Upper lobe of left lung (tissue), 6 donors: ENCODE data around the gene IP6K3. TPM values are rescaled to one million over a fixed set of nuclear protein-coding genes. Genes with fewer than 3 reads are reported as not detected.

Experiments used
- ATAC-seq, 2 donors: fragments of 200-7000 bp; cut with Tn5 transposase; one replicate each; pipeline ENCODE4 v1.9.1; 2022; ENCODE audit warnings: mild to moderate bottlenecking in 2 of 2, moderate library complexity in 2 of 2; ENCODE audit not compliant: low FRiP score in 2 of 2
- DNase-seq, 2 donors: peaks; one replicate each; pipeline ENCODE4 v3.0.0-alpha.2; 2019 to 2020
- H3K27ac ChIP-seq, 4 donors: fragments of 200-600 bp; sonication (generic); one replicate each; pipeline ENCODE4 v1.5.1; 2016 to 2019
- H3K27me3 ChIP-seq, 4 donors: fragments of 200-600 bp; sonication (generic); one replicate each; pipeline ENCODE4 v1.5.1; 2017 to 2019
- H3K36me3 ChIP-seq, 4 donors: fragments of 200-600 bp; sonication (generic); one replicate each; pipeline ENCODE4 v1.5.1; 2016 to 2019
- H3K4me1 ChIP-seq, 4 donors: fragments of 200-600 bp; sonication (generic); one replicate each; pipeline ENCODE4 v1.5.1; 2018 to 2019
- H3K4me3 ChIP-seq, 4 donors: fragments of 200-600 bp; sonication (generic); one replicate each; pipeline ENCODE4 v1.5.1; 2017 to 2019; ENCODE audit warnings: mild to moderate bottlenecking in 2 of 4, moderate library complexity in 1 of 4
- H3K9me3 ChIP-seq, 4 donors: fragments of 200-600 bp; sonication (generic); one replicate each; pipeline ENCODE4 v1.5.1; 2018 to 2019
- CTCF ChIP-seq, 6 experiments: fragments of 450-650 bp in 4 of 6; fragments of 200-600 bp in 2 of 6; sonication (generic) in 2 of 6; IDR thresholded peaks; one replicate each; pipeline ENCODE4 v1.5.1; 2016 to 2019; ENCODE audit warnings: antibody characterized with exemption in 6 of 6
- EP300 ChIP-seq, 4 donors: sonication (generic); formaldehyde crosslinking; IDR thresholded peaks; one replicate each; pipeline ENCODE4 v1.5.1; 2017; ENCODE audit warnings: antibody characterized with exemption in 4 of 4, control low read depth in 2 of 4
- POLR2A ChIP-seq, 4 donors: fragments of 450-650 bp; IDR thresholded peaks; one replicate each; pipeline ENCODE4 v1.5.1; 2016 to 2017; ENCODE audit warnings: antibody characterized with exemption in 4 of 4, mild to moderate bottlenecking in 2 of 4
- POLR2AphosphoS5 ChIP-seq, 2 donors: sonication (generic); formaldehyde crosslinking; IDR thresholded peaks; one replicate each; pipeline ENCODE4 v1.5.1; 2017; ENCODE audit warnings: antibody characterized with exemption in 2 of 2
- WGBS, 2 donors: methylation state at CpG; one replicate each; pipeline ENCODE4 v1.1.5; 2017 to 2018; 5-methylcytosine and 5-hydroxymethylcytosine counted together
- total RNA-seq, 6 donors: library from RNA; depleted of rRNA in 4 of 6; stranded (reverse); fragments of >200 nt in 4 of 6; gene quantifications; one replicate each; pipeline versions ENCODE4 v1.1.0 to v1.2.1, GENCODE V29; 2016 to 2021
- donor health status: DM: no; HTN: no; CAD: no; lungs with moderate emphysema.
- donor health status: DM: no; HTN: yes; CAD: no; lungs with severe emphysema.

The IP6K3 gene
- total RNA-seq, 6 donors from 2014 or later: 1.9 to 11.5 (median 4.9) TPM

GRCh38 chr6:33686981-33687975 lies 59.4 kb downstream of the IP6K3 start:
- Histone ChIP-seq H3K36me3 (peaks cover 30 to 100% (median 95%) of the 10 kb centered on the region in 4 donors), H3K27ac (no peak overlapping the region), H3K27me3 (no peaks in the 10 kb centered on the region), H3K9me3 (no peaks in the 10 kb centered on the region), H3K4me3 (no peak overlapping the region), H3K4me1 (peaks cover 0 to 6% (median 1%) of the 10 kb centered on the region in 4 donors)
- DNase-seq (peak in 1 of 2 donors; percentile 60), ATAC-seq (no peak)
- 90 to 93% methylated on average over 15 to 22 of the region's 27 CpGs for WGBS, 2 donors
- TF ChIP-seq POLR2AphosphoS5 (IDR thresholded peaks at IDR 0.05) (no peak), CTCF (IDR thresholded peaks at IDR 0.05) (no peak), POLR2A (IDR thresholded peaks at IDR 0.05) (no peak), EP300 (IDR thresholded peaks at IDR 0.05) (no peak)

- DNase-seq (no peak), ATAC-seq (no peak)
- Histone ChIP-seq H3K9me3 (no peaks in the 10 kb centered on the region), H3K4me3 (no peak overlapping the region), H3K36me3 (peaks cover 30 to 100% (median 92%) of the 10 kb centered on the region in 4 donors), H3K27ac (no peak overlapping the region), H3K4me1 (no peaks in the 10 kb centered on the region), H3K27me3 (no peaks in the 10 kb centered on the region)
- TF ChIP-seq EP300 (IDR thresholded peaks at IDR 0.05): no peak
- TF ChIP-seq CTCF (IDR thresholded peaks at IDR 0.05): no peak
- no peak for TF ChIP-seq POLR2AphosphoS5 (IDR thresholded peaks at IDR 0.05)
- TF ChIP-seq POLR2A (IDR thresholded peaks at IDR 0.05): no peak
- 61 to 85% methylated on average over 3 to 6 of the region's 6 CpGs for WGBS, 2 donors
Measured at GRCh38 chr6:33686225-33686924, 60.3 kb downstream of the IP6K3 start.

- no peaks in the 10 kb centered on the region for H3K9me3 ChIP-seq
- TF ChIP-seq POLR2AphosphoS5 (IDR thresholded peaks at IDR 0.05): no peak
- no peak for TF ChIP-seq EP300 (IDR thresholded peaks at IDR 0.05)
- TF ChIP-seq POLR2A (IDR thresholded peaks at IDR 0.05): no peak
- ATAC-seq: no peak
- H3K4me3 ChIP-seq: no peak overlapping the region
- no peaks in the 10 kb centered on the region for H3K27me3 ChIP-seq
- WGBS, 2 donors: 93 to 96% methylated on average over 15 to 37 of the region's 38 CpGs
- H3K4me1 ChIP-seq: no peaks in the 10 kb centered on the region
- peaks cover 30 to 99% (median 91%) of the 10 kb centered on the region in 4 donors for H3K36me3 ChIP-seq
- peak in 1 of 2 donors; percentile 77 for DNase-seq
- no peak overlapping the region for H3K27ac ChIP-seq
Measured at GRCh38 chr6:33685411-33686224, 61.1 kb downstream of the IP6K3 start.

GRCh38 chr6:33684983-33685382 lies 61.7 kb downstream of the IP6K3 start:
- ATAC-seq (no peak), DNase-seq (peak in 1 of 2 donors; percentile 66)
- Histone ChIP-seq H3K9me3 (no peaks in the 10 kb centered on the region), H3K4me1 (no peaks in the 10 kb centered on the region), H3K27ac (no peak overlapping the region), H3K4me3 (no peak overlapping the region), H3K27me3 (no peaks in the 10 kb centered on the region), H3K36me3 (peaks cover 35 to 99% (median 90%) of the 10 kb centered on the region in 4 donors)
- no peak for TF ChIP-seq CTCF (IDR thresholded peaks at IDR 0.05)
- TF ChIP-seq POLR2AphosphoS5 (IDR thresholded peaks at IDR 0.05): no peak
- TF ChIP-seq EP300 (IDR thresholded peaks at IDR 0.05): no peak
- no peak for TF ChIP-seq POLR2A (IDR thresholded peaks at IDR 0.05)
- WGBS, 2 donors: 93 to 99% methylated on average over 6 of the region's 7 CpGs
